ENCODE measurements around the gene NRG2.

NRG2 gene

DNA sequence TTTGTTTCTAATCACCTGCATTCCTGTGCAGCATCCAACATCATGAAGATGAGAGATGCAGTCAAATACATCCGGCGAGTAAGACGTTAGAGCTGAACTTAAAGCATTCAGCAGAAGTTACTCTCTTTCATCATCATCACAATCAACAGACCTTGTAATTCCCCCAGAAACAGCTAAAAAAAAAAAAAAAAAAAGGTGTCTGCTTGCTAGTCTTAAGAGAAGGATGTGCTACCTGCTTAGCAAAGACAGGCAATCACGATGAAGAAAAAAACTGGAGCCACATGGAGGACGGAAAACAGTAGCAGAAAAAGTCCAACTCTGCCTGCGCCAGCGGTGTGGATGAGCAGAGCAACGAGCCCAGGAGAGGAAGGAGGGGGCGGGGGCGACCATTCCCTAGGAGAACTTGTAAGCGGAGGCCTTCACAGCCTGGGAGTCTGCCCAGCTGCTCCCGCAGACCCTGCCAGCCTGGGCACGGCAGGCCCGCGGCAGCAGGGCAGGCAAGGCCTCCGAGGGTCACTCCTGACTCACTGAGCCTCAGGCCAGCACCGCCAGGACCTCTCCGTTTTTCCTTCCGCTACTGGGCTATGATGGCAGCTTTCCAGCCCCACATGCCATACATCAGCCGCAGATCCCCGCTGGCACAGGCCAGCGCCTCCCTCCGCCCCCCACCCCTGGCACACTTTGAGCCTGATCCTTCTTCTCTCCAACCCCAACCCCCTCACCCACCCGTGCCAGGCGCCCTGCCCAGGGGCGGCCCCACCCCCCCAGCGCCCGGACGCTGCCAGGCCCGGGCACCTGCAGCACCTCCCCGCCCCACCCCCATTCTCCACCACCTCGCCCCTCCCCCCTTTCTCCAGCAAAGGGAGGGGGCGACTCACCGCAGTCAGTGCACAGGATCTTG is 1.4 kb downstream of the NRG2 start:
- H3K4me3 ChIP-seq (ENCODE audit: low read depth, low read length), result no peak overlapping the region

DNA sequence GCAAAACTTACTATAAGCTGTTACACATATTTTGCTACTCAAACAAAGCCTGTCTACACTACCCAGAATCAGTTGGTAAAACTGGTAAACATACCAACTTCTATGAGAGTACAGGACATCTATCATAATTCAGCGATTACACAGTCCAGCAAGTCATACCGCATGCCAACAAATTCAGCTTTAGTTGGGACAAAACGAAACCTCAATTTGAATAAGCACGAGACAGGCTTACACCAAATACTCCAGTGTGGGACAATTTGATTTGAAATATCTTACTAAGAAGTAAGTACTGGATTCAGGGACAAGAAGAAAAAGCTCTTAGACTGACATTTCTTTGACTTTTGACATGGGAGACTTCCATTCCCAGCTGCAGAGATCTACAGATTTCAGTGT is 2.0 kb downstream of the NRG2 start:
- no peak overlapping the region for H3K4me3 ChIP-seq (ENCODE audit: low read depth, low read length)

DNA sequence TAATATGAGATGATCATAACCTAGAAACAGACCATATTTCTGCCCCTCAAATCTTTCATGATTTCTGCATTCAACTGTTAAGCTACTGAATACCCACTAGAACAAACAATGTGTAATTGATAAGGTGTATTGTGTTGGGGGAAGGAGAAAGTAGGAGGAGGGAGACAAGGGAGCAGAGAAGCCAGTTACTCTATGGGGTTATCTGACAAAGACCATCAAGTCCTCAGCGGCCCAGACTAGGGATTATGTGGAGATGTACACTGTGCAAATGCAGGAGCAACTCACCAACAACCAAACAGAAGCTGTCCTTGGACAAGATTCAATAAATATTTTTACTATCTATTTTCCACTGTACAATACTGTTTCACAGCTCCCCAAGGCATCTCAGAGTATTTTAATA is 2.7 kb downstream of the NRG2 start:
- no peak overlapping the region for H3K4me3 ChIP-seq (ENCODE audit: low read depth, low read length)

DNA sequence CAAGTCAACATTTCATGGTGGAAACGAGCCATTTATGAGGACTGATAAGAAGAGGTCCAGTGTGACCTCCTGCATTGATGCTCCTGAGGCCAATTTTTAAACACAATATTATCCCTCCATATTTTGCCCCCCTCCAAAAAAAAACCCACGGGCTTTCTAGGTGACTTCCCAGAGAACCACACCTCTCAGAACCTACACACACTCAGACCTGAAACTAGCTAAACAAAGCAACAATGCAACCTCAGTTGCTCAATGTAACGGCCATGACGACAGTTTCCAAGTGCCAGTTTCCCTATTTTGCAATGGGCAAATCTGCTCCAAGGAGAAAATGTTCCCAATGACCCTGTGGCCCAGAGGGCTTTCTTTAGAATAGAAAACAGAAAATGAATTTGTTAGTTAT is 3.5 kb downstream of the NRG2 start:
- no peak overlapping the region for H3K4me3 ChIP-seq (ENCODE audit: low read depth, low read length)

DNA sequence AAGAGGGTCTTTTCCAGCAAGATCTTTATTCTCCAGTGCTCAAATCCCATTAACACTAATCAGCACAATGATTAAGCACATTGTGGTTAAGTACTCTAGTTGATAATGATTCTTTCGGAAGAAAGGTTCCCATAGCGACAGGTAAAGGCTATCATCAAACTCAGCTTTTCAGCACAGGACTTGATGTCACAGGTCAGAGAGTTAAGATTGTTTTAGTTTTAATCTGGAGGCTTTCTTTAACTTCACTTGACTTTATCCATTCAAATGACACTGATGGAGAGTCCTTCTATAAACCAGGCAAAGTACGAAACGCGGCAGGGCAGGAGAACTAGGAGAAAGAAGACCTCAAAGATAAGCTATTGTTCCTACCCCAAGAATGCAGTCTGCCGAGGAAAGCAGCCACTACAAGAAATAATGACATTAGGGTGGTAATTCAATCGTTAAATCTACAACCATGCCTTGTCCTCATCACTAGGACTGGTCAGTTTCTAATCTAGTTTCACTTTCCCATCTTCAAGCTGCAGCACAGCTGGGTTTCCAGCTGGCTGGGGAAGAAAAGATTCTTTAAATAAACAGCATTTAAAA is 4.6 kb downstream of the NRG2 start:
- H3K4me3 ChIP-seq (ENCODE audit: low read depth, low read length), result no peak overlapping the region

DNA sequence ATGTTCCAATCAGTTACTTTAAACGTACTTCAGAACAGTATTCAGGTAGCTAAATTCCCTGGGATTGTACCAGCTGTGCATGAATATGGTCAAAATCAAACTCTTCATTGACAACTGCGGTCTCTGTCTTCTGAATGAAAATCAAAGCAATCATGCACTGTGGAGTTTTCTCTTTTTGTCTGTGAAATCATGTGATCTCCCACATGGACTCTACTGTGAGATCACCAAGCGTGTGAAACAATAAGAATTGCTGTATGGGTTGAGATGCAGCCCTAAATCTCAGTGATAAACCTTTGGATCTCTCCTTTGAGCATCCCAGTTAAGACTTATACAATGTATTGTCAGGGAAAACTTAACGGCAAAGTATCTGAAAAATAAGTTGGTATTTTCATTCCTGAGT is 6.1 kb downstream of the NRG2 start:
- H3K4me3 ChIP-seq (ENCODE audit: low read depth, low read length), result no peak overlapping the region

DNA sequence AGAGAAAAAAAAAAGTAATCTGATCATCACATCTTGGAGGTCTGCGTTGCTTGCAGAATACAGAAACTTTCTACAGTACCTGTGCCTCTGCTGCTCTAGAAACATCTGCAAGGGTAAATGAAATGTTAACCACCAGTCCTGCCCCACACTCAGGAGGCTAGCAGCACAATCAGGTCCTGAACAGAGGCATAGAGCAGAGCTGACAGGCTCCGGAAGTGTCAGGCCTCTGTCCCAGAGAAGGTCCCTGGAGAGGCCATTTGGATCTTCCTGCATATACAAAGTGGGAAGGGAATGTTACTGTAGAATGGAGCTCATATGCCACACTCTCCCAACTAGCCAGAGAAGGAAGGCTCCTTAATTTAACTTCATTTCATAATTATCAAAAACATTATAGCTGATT is 7.2 kb downstream of the NRG2 start:
- no peak overlapping the region for H3K4me3 ChIP-seq (ENCODE audit: low read depth, low read length)

DNA sequence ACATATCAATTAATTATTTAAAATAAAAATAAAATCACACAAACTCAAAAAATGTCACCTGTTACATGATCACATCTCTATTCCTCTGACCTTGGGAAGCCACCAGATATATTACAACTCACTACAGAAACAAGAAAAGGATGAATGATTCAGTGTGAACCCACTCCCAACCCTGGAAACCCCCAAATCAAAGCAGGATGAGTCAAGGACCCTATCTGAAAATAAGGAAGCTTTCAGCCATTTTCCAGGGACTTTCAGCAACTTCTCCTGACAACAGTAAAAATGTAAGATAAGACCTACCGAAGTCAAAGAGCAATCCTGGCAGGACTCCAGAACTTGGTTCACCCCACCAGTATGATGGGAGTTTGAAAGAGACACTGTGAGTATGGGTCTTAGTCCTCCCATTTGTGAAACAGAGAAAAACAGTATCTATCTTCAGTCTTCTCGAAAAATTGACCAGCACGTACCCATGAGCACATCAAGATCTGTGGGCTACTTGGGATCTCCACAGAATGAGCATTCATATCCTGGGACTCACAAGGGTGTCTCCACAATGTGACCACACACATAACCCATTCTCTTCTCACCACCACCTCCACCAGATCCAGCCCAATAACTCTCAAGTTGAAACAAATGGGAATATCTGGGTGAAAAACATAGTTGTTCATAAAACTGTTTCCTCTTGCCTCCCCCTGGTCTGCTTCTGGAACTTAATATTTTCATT is 9.9 kb downstream of the NRG2 start:
- H3K4me3 ChIP-seq (ENCODE audit: low read depth, low read length), result no peak overlapping the region

DNA sequence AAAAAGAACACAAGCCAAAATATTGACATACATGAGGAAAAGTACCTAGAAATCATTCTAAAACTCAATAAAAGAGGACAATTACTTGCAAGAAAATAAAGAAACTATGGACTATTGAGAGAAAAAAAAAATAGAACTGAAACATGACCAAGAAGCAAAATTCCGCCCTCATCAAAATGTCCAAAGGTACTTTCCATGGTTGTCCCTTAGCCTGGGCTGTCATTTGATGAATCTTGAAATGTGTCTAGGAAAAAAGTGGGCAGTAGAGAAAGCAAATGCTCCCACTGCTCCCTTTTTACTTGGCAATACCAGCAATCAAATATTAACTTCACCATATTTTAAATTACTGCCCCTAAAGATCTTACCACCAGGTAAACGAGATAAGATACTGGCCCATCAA is 10.8 kb downstream of the NRG2 start:
- H3K4me3 ChIP-seq (ENCODE audit: low read depth, low read length), result no peak overlapping the region

DNA sequence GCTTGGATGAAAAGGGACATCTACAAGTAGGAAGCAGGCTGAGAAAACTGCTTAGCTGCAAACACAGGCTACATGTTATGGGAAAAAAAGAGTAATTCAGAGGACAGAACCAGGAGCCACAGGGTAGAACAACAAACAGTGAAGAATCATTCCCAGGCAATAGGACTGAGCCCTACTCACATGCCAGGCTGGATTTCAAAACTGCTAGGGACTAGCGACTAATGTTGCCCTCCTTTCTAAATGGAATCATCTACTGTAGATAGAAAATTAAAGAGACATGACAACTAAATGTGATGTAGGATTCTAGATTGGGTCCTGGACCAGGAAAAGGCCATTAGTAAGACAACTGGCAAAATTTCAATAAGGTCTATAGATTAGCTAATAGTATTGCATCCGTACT is 15.3 kb downstream of the NRG2 start:
- H3K4me3 ChIP-seq (ENCODE audit: low read depth, low read length), result no peak overlapping the region

DNA sequence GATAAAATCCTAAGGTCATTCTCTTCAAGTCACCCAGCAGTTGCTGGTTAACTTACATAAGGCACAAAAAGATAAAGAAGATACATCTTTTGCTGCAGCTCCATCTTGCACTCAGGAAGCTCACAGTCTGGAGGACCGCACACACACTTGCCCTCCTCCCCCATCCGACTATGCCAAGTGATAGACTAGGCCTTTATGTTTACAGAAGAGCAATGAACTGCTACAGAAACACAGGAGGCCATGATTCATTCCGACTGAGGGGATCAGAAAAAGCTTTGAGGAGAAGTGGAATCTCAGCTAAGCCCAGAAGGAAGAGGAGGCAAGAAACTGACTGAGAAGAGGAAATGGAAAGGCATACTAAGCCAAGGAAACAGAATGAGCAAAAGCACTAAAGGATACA is 17.4 kb downstream of the NRG2 start:
- no peak overlapping the region for H3K4me3 ChIP-seq (ENCODE audit: low read depth, low read length)

DNA sequence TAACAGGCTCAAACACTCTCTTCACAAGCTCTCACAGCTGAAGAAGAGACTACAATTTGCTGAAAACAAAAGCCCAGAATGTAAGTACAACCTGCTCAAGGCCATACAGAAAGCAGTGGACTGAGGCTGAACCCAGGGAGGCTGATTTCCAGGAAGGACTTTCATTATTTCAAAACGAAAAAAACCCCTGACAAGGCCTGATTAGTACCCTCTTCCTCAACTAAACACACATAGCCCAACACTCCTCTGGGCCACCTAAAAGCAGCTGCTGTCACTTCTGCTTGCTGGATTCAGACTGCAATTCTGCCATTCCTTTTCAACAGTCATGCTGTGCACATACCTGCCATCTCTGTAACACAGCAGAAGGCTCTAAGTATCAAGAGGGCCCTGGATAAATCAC is 18.2 kb downstream of the NRG2 start:
- H3K4me3 ChIP-seq (ENCODE audit: low read depth, low read length), result no peak overlapping the region

DNA sequence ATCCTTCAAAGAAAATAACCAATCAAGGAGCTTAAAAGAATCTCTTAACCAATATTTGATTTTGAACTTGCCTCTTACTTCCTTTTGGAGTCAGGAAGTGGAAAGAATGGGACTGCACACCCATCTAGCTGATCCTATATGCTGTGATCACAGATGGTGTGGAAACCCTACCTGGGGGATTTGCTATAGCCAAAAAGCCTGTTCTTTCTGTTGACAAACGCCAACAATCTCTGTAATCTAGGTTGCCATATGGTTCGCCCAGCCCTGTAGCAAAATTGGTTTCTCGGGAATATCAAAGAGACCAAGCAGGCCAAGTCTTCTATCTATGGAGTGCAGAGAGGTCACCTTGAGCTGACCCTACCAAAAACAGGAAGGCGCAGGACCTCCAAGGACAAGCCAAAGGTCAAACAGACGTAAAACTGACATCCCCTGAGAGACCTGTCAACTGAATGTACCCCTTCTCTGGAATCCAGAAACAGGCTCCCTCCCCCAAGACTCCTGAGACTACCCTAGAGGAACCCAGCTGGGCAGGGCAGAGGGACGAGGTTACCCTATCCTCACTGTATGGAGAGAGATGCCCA is 19.4 kb downstream of the NRG2 start:
- H3K4me3 ChIP-seq (ENCODE audit: low read depth, low read length), result no peak overlapping the region

DNA sequence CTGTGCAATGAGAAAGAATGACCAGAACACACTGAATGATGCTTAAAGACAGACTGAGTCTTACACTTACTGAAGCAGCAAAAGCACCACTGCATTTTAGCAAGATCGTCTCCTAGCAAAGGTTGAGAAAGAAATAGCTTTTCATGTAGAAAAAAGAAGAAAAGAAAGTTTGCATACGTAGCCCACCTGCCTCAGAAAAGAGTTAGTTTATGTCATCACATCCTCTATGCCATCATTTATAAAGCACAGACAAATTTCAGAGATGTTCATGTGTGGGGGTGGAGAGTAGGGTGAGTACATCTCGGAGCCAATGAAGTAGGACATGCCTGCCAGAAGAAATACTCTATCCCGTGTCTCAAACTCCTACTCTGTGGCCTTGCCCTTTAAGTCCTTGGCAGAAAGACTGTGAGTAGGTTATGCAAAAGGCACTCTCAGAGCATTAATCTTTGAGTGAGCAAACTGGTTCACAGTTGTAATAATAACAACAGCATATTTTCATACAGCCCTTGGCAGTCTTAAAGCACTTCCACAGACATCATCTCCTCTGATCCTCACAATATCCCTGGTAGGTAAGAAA is 22.4 kb downstream of the NRG2 start:
- H3K4me3 ChIP-seq (ENCODE audit: low read depth, low read length), result no peak overlapping the region

DNA sequence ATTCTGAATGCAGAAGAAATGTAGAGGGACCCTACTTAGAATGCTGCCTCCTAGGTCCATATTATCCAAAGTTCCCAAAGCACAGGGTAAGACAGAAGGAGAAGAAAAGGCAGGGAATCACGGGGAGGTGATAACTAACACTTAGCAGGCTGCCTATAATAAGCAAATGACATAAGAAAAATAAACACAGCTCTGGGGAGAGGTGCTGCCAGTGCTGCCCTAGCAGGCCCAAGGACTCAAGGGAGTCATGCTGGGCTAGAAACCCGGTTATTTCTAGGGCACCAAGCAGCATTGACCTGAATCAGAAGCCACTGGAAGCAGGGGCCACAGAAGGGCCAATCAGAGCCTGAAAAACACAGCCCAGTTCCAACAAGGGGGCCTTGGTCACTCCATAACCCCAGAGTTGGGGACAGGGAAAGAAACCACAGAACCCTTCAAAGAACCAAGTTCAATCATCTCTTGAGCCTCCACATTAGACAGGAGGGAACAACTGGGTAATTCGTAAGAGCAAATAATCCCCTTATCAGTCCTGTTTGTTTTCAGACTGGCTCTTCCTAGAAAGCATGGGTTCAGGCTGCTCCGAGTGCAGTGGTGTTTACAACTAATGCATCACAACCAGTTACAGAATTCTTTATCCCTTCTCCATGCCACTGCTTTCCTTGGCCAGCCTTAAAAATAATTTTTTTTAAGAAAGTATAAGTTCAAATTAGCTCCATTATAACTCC is 24.0 kb downstream of the NRG2 start:
- no peak overlapping the region for H3K4me3 ChIP-seq (ENCODE audit: low read depth, low read length)

DNA sequence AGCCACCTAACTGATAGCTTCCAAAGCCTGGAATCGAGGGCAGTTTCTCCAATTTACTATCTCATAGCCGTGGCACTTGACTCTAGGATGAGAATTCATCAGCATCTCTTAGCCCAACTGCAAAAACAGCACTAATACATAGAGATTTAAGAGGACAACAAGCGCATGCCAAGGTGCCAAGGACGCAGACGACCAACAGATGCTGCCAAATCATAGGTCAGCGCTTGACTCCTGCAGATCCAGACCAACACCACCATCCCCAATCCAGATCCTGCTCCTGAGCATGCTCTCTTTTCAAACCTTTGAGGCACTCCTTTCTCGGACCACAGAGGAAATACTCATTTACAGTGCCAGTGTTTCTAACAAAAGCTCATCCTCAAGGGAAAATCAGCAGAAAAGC is 24.6 kb downstream of the NRG2 start:
- H3K4me3 ChIP-seq (ENCODE audit: low read depth, low read length), result no peak overlapping the region

DNA sequence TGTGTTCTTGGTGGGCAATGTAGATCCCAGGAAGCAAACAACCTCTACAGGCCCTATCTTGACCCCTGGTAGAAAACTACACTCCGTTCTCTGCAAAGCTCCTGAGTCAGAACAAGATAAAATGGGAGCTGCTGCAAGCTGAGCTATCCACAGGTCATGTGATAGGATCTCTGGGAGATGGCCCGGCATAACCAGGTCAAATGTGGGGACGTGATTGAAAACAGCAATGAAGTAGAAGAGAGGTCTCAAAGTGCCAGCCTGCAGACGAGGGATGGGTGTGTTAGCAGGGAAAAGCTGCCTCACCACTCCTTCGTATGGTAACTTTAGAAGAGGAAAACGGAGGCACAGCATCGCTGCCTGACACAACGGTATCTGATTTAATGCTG is 25.0 kb downstream of the NRG2 start:
- no peak overlapping the region for H3K4me3 ChIP-seq (ENCODE audit: low read depth, low read length)

DNA sequence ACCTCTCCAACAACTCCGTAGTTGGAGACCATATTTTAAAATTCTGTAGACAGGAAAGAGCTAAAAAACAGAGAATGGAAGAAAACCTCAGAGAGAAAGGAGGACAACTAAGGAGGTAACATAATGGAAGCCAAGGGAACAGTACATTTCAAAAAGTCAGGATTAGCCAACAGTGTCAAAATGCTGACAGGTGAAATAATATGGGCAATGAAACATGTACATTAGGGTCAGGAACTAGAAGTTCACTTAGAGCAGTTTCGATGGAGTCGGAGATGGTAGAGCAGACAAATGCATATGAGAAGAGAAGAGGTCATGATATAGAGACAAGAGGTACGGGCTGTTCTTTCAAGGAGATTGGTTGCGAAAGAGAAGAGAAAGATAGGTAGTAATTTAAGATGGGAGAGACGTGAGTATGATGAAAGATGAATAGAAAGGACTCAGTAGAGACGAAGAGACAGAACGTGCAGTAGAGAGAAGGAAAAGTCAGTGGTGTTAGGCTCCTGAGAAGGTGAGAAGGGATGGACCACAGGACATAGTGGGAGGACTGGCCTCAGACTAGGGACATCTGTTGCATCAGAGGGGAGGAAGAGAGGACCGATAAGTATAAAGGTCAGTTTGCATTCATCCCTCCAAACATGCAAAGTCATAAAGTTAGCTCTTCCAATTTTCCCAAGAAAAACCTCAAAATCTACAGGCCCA is 25.6 kb downstream of the NRG2 start:
- no peak overlapping the region for H3K4me3 ChIP-seq (ENCODE audit: low read depth, low read length)

DNA sequence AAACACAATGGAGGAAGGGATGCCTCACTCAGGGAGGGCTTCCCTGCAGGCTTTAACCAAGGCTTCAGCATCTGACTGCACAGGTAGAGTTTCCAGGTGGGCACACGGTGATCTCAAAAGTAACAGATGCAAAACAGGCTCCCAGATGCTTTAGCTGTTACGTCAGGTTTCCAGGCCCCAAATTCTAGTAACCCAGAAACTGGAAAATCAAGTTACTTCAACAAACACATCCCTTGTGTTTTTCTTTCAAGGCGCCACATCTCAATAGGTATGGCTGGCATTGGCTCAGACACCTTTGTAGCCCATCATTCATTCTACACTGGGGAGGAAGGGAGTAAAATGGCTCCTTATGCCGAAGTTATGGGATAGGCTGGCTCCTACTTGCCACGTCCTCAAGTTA is 27.4 kb downstream of the NRG2 start:
- no peak overlapping the region for H3K4me3 ChIP-seq (ENCODE audit: low read depth, low read length)

DNA sequence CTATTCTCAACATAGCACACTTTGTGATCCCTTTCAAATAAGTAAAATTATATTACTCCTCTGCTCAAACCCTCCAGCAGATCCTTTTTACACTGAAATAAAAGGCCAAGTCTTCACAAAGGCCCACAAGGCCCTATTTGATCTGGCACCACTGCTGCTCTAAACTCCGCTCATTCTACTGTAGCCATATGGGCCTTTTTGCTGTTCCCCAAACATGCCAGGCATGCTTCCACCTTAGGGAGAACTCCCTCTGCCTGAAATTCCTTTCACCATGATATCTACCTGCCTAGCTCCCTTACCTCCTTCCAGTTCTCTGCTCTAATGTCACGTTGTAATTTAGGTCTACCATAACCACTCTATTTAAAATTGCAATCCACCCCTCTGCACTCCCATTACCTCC is 28.3 kb downstream of the NRG2 start:
- H3K4me3 ChIP-seq (ENCODE audit: low read depth, low read length), result no peak overlapping the region

Measured in iPS-11a (cell line).